Smooth muscle cell (in vitro differentiated cells): ENCODE data around the gene GMDS. TPM values are rescaled to one million over a fixed set of nuclear protein-coding genes. Genes with fewer than 3 reads are reported as not detected.

Source experiments
- DNase-seq: peaks from one replicate; lab custom pipeline; 2025; ENCODE audit not compliant: unreplicated experiment; lab: John Stamatoyannopoulos, UW
- H2AFZ ChIP-seq: fragments of 200-600 bp; sonication (generic); 2 replicates; pipeline ENCODE4 v1.6.0; 2016; ENCODE audit warnings: antibody characterized with exemption, low read depth, mild to moderate bottlenecking
- H3F3A ChIP-seq: fragments of 200-600 bp; sonication (generic); 2 replicates; pipeline ENCODE4 v1.6.0; 2017; ENCODE audit warnings: antibody characterized with exemption, low read depth
- H3K27ac ChIP-seq: fragments of 200-600 bp; sonication (generic); 2 replicates; pipeline ENCODE4 v1.5.1; 2016; ENCODE audit warnings: low read depth, mild to moderate bottlenecking
- H3K27me3 ChIP-seq: fragments of 200-600 bp; sonication (generic); 2 replicates; pipeline ENCODE4 v1.6.1; 2016; ENCODE audit warnings: low read depth, mild to moderate bottlenecking
- H3K36me3 ChIP-seq: fragments of 200-600 bp; sonication (generic); 2 replicates; pipeline ENCODE4 v1.5.1; 2016; ENCODE audit warnings: low read depth
- H3K4me1 ChIP-seq: fragments of 200-600 bp; sonication (generic); 2 replicates; pipeline ENCODE4 v1.5.1; 2016; ENCODE audit warnings: low read depth
- H3K4me2 ChIP-seq: fragments of 200-600 bp; sonication (generic); 2 replicates; pipeline ENCODE4 v1.6.0; 2016; ENCODE audit warnings: mild to moderate bottlenecking
- H3K4me3 ChIP-seq: fragments of 200-600 bp; sonication (generic); 2 replicates; pipeline ENCODE4 v1.5.1; 2016; ENCODE audit warnings: mild to moderate bottlenecking
- H3K79me2 ChIP-seq: fragments of 200-600 bp; sonication (generic); 2 replicates; pipeline ENCODE4 v1.6.0; 2016; ENCODE audit warnings: low read depth, mild to moderate bottlenecking
- H3K9ac ChIP-seq: fragments of 200-600 bp; sonication (generic); 2 replicates; pipeline ENCODE4 v1.6.0; 2016; ENCODE audit warnings: low read depth
- H3K9me3 ChIP-seq: fragments of 200-600 bp; sonication (generic); replicated peaks from 2 replicates; pipeline ENCODE4 v1.5.1; 2016; ENCODE audit warnings: low read depth
- H4K20me1 ChIP-seq: fragments of 200-600 bp; sonication (generic); 2 replicates; pipeline ENCODE4 v1.6.0; 2016; ENCODE audit warnings: low read depth
- WGBS: methylation state at CpG from one replicate; pipeline ENCODE4 v1.1.7; 2016; ENCODE audit warnings: low lambda C conversion rate; 5-methylcytosine and 5-hydroxymethylcytosine counted together
- polyA plus RNA-seq: library from polyadenylated mRNA; unstranded; fragments of >200 nt; fragmentation: Nextera tagmentation; extraction: Ambion mirVana; gene quantifications from 2 replicates; pipeline ENCODE4 v1.2.1, GENCODE V29; 2016
- total RNA-seq: library from RNA; depleted of rRNA; stranded (reverse); fragments of >200 nt; gene quantifications from 2 replicates; pipeline ENCODE4 v1.2.3, GENCODE V29; 2014
- TF ChIP-seq, protein P1 (sequence below): fragments of 200-600 bp; sonication (generic); IDR thresholded peaks from 2 replicates; pipeline ENCODE4 v1.5.1; 2017; ENCODE audit warnings: borderline replicate concordance, mild to moderate bottlenecking, antibody characterized with exemption; ENCODE audit not compliant: insufficient read depth, poor library complexity, severe bottlenecking

GMDS gene
- total and polyA plus RNA-seq, 2 experiments from 2014 or later: 3.7 to 8.5 TPM

- Histone ChIP-seq H3K4me3 (no peak overlapping the region), H3K36me3 (no peaks in the 10 kb centered on the region), H2AFZ (no peak overlapping the region), H4K20me1 (no peaks in the 10 kb centered on the region), H3K27me3 (no peaks in the 10 kb centered on the region), H3F3A (no peaks in the 10 kb centered on the region), H3K27ac (no peak overlapping the region), H3K4me1 (peaks cover 6% of the 10 kb centered on the region), H3K9ac (no peak overlapping the region), H3K4me2 (no peak overlapping the region), H3K9me3 (no peaks in the 10 kb centered on the region), H3K79me2 (no peaks in the 10 kb centered on the region)
- no peak for DNase-seq
- 99% methylated on average over 11 of the region's 11 CpGs for WGBS
- TF ChIP-seq, protein P1, sequence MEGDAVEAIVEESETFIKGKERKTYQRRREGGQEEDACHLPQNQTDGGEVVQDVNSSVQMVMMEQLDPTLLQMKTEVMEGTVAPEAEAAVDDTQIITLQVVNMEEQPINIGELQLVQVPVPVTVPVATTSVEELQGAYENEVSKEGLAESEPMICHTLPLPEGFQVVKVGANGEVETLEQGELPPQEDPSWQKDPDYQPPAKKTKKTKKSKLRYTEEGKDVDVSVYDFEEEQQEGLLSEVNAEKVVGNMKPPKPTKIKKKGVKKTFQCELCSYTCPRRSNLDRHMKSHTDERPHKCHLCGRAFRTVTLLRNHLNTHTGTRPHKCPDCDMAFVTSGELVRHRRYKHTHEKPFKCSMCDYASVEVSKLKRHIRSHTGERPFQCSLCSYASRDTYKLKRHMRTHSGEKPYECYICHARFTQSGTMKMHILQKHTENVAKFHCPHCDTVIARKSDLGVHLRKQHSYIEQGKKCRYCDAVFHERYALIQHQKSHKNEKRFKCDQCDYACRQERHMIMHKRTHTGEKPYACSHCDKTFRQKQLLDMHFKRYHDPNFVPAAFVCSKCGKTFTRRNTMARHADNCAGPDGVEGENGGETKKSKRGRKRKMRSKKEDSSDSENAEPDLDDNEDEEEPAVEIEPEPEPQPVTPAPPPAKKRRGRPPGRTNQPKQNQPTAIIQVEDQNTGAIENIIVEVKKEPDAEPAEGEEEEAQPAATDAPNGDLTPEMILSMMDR: no peak
These were observed 20.5 kb downstream of the GMDS start for GRCh38 chr6:2224847-2225382.

GRCh38 chr6:2222275-2222842 lies 23.0 kb downstream of the GMDS start:
- DNase-seq: no peak
- TF ChIP-seq, protein P1: no peak
- no peaks in the 10 kb centered on the region for H3K36me3 ChIP-seq
- no peaks in the 10 kb centered on the region for H3K9me3 ChIP-seq
- H3K4me1 ChIP-seq: peaks cover 6% of the 10 kb centered on the region
- H3K79me2 ChIP-seq: no peaks in the 10 kb centered on the region
- H3K27ac ChIP-seq: no peak overlapping the region
- H3K4me2 ChIP-seq: no peak overlapping the region
- H3K4me3 ChIP-seq: peak overlapping the region; percentile 28
- 72% methylated on average over 6 of the region's 6 CpGs for WGBS
- H3F3A ChIP-seq: no peaks in the 10 kb centered on the region
- H2AFZ ChIP-seq: no peak overlapping the region
- no peak overlapping the region for H3K9ac ChIP-seq
- H3K27me3 ChIP-seq: no peaks in the 10 kb centered on the region
- H4K20me1 ChIP-seq: no peaks in the 10 kb centered on the region

GRCh38 chr6:2221726-2222274 lies 23.6 kb downstream of the GMDS start:
- WGBS: 85% methylated on average over 6 of the region's 6 CpGs
- H3K79me2 ChIP-seq: no peaks in the 10 kb centered on the region
- H3K36me3 ChIP-seq: no peaks in the 10 kb centered on the region
- peaks cover 6% of the 10 kb centered on the region for H3K4me1 ChIP-seq
- H3K9me3 ChIP-seq: no peaks in the 10 kb centered on the region
- no peak overlapping the region for H3K9ac ChIP-seq
- DNase-seq: no peak
- H2AFZ ChIP-seq: no peak overlapping the region
- no peak overlapping the region for H3K4me2 ChIP-seq
- H3K27ac ChIP-seq: no peak overlapping the region
- no peaks in the 10 kb centered on the region for H4K20me1 ChIP-seq
- peak overlapping the region; percentile 28 for H3K4me3 ChIP-seq
- TF ChIP-seq, protein P1: no peak
- no peaks in the 10 kb centered on the region for H3K27me3 ChIP-seq
- H3F3A ChIP-seq: no peaks in the 10 kb centered on the region

- Histone ChIP-seq H3K27me3 (peaks cover 8% of the 10 kb centered on the region), H2AFZ (no peak overlapping the region), H3K9me3 (no peaks in the 10 kb centered on the region), H3K36me3 (no peaks in the 10 kb centered on the region), H3K4me1 (peaks cover 6% of the 10 kb centered on the region), H4K20me1 (no peaks in the 10 kb centered on the region), H3K27ac (no peak overlapping the region), H3K4me3 (no peak overlapping the region), H3K9ac (no peak overlapping the region), H3K79me2 (no peaks in the 10 kb centered on the region), H3K4me2 (no peak overlapping the region), H3F3A (no peaks in the 10 kb centered on the region)
- 90% methylated on average over 6 of the region's 6 CpGs for WGBS
- DNase-seq: no peak
- TF ChIP-seq, protein P1: no peak
These were observed 25.3 kb downstream of the GMDS start for GRCh38 chr6:2220154-2220553.
